Neural cell (in vitro differentiated cells): ENCODE results near the gene ICE2. TPM values are rescaled to one million over a fixed set of nuclear protein-coding genes. Genes with fewer than 3 reads are reported as not detected.
"Not testable (repeated sequence)": the region's sequence is repeated elsewhere in the genome, so short reads cannot be mapped to it uniquely, and the experiment has no call there.

Experiments
- H2AFZ ChIP-seq: fragments of 200-600, 300-800 bp; sonication (generic), shearing (Covaris generic); 2 replicates; pipeline ENCODE4 v1.6.0; 2014; ENCODE audit warnings: low read depth, mild to moderate bottlenecking, antibody characterized with exemption, low read length, moderate library complexity
- H3F3A ChIP-seq: fragments of 200-600 bp; shearing (Covaris generic); 2 replicates; pipeline ENCODE4 v1.6.1; 2016; ENCODE audit warnings: mild to moderate bottlenecking, moderate library complexity, mixed read lengths, antibody characterized with exemption, low read length; ENCODE audit not compliant: insufficient read depth, poor library complexity, severe bottlenecking
- H3K27ac ChIP-seq: fragments of 200-600, 300-800 bp; sonication (generic), shearing (Covaris generic); 2 replicates; pipeline ENCODE4 v1.5.1; 2014; ENCODE audit warnings: mild to moderate bottlenecking, low read length, moderate library complexity
- H3K27me3 ChIP-seq: fragments of 300-800, 200-600 bp; sonication (generic), shearing (Covaris generic); 2 replicates; pipeline ENCODE4 v1.6.0; 2014; ENCODE audit warnings: mild to moderate bottlenecking, low read depth, low read length, moderate library complexity; ENCODE audit not compliant: insufficient read depth
- H3K36me3 ChIP-seq: fragments of 300-800, 200-600 bp; sonication (generic), shearing (Covaris generic); 2 replicates; pipeline ENCODE4 v1.5.1; 2014; ENCODE audit warnings: mild to moderate bottlenecking, antibody characterized with exemption, low read length, moderate library complexity; ENCODE audit not compliant: insufficient read depth
- H3K4me2 ChIP-seq: fragments of 300-800, 200-600 bp; sonication (generic), shearing (Covaris generic); 2 replicates; pipeline ENCODE4 v1.6.0; 2014; ENCODE audit warnings: mild to moderate bottlenecking, low read length
- H3K4me3 ChIP-seq: fragments of 300-800, 200-600 bp; sonication (generic), shearing (Covaris generic); 2 replicates; pipeline ENCODE4 v1.5.1; 2014; ENCODE audit warnings: mild to moderate bottlenecking, low read length, moderate library complexity
- H3K79me2 ChIP-seq: fragments of 200-600 bp; shearing (Covaris generic); replicated peaks from 2 replicates; pipeline ENCODE4 v1.6.0; 2014; ENCODE audit warnings: mild to moderate bottlenecking, low read length, moderate library complexity; ENCODE audit not compliant: insufficient read depth
- H3K9ac ChIP-seq: fragments of 300-800, 200-600 bp; sonication (generic), shearing (Covaris generic); 2 replicates; pipeline ENCODE4 v1.6.1; 2016; ENCODE audit warnings: mild to moderate bottlenecking, low read length, mixed read lengths
- H3K9me2 ChIP-seq: fragments of 200-600 bp; shearing (Covaris generic); 2 replicates; pipeline ENCODE4 v1.6.1; 2016; ENCODE audit warnings: mild to moderate bottlenecking, low read length, mixed read lengths; ENCODE audit not compliant: insufficient read depth
- H3K9me3 ChIP-seq: fragments of 200-600, 300-800 bp; sonication (generic), shearing (Covaris generic); 2 replicates; pipeline ENCODE4 v1.6.1; 2016; ENCODE audit warnings: mild to moderate bottlenecking, mixed run types, low read length, moderate library complexity, mixed read lengths
- H4K20me1 ChIP-seq: fragments of 200-600 bp; shearing (Covaris generic); 2 replicates; pipeline ENCODE4 v1.6.1; 2016; ENCODE audit warnings: mild to moderate bottlenecking, mixed run types; ENCODE audit not compliant: insufficient read depth
- EP300 ChIP-seq: fragments of 450-650 bp; conservative IDR thresholded peaks from 2 replicates; pipeline ENCODE4 v1.6.1; 2014; ENCODE audit warnings: antibody characterized with exemption, mild to moderate bottlenecking, moderate library complexity; ENCODE audit not compliant: poor library complexity, severe bottlenecking
- EZH2 ChIP-seq: fragments of 200-600, 300-800 bp; shearing (Covaris generic), sonication (generic); IDR thresholded peaks from 2 replicates; pipeline ENCODE4 v1.6.1; 2014; ENCODE audit warnings: antibody characterized with exemption, low read length, borderline replicate concordance, mild to moderate bottlenecking; ENCODE audit not compliant: insufficient read depth, poor library complexity, severe bottlenecking
- MXI1 ChIP-seq: fragments of 450-650 bp; conservative IDR thresholded peaks from 2 replicates; pipeline ENCODE4 v1.6.1; 2014; ENCODE audit warnings: antibody characterized with exemption, mild to moderate bottlenecking; ENCODE audit not compliant: poor library complexity, severe bottlenecking
- POLR2AphosphoS5 ChIP-seq: IDR thresholded peaks from 2 replicates; pipeline ENCODE4 v1.6.1; 2012
- RAD21 ChIP-seq: fragments of 450-650 bp; conservative IDR thresholded peaks from 2 replicates; pipeline ENCODE4 v1.6.1; 2014; ENCODE audit warnings: antibody characterized with exemption, mild to moderate bottlenecking, moderate library complexity
- SMC3 ChIP-seq: fragments of 450-650 bp; conservative IDR thresholded peaks from 2 replicates; pipeline ENCODE4 v1.6.1; 2014; ENCODE audit warnings: antibody characterized with exemption, mild to moderate bottlenecking, moderate library complexity; ENCODE audit not compliant: poor library complexity
- TAF1 ChIP-seq: IDR thresholded peaks from 2 replicates; pipeline ENCODE4 v1.6.1; 2012; ENCODE audit warnings: low read depth
- polyA plus RNA-seq: library from polyadenylated mRNA; depleted of rRNA; stranded (reverse); fragments of >200 nt; gene quantifications from 2 replicates; pipeline ENCODE4 v1.2.3, GENCODE V29; 2014
- TF ChIP-seq, protein P1 (sequence below): IDR thresholded peaks from 2 replicates; pipeline ENCODE4 v1.6.1; 2012; ENCODE audit warnings: borderline replicate concordance
- TF ChIP-seq, protein P2 (sequence below): fragments of 450-650 bp; IDR thresholded peaks from 2 replicates; pipeline ENCODE4 v1.5.1; 2014; ENCODE audit warnings: antibody characterized with exemption, mild to moderate bottlenecking, moderate library complexity; ENCODE audit not compliant: poor library complexity, severe bottlenecking

Gene ICE2
- polyA plus RNA-seq, 1 donor from 2014 or later = 34.0 TPM

DNA sequence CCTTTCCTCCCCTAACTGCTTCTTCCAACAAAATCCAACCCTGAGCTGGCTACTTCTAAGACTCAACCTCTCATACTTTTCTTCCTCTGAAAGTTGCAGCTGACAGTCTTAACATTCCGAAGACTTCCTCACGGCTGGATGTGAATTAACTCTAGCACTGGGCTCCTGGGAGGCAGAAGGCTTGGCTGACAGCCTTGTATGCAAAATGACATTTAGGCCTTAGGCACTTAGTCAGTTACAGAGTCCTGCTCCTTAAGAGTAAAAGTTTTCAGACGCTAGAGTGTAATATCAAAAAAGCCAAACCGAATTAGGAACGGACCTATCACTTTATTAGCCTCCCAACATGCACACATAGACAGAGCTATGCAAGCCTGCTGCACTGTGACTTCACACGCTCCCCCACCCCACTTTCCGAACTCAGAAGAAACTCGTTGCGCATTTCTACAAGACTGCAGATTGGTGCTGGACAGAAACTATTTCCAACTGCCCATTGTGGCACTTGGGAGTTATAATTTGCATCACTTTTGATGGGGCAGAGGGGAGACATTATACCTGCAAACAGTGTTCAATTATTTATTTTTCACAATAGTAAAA is 65.6 kb downstream of the ICE2 start:
- Histone ChIP-seq H3K4me3 (no peak overlapping the region), H3K9ac (no peak overlapping the region), H3K9me3 (no peaks in the 10 kb centered on the region), H3K36me3 (no peaks in the 10 kb centered on the region), H3K79me2 (no peaks in the 10 kb centered on the region), H3K27me3 (no peaks in the 10 kb centered on the region), H3K27ac (no peak overlapping the region), H2AFZ (no peak overlapping the region), H4K20me1 (no peaks in the 10 kb centered on the region), H3K9me2 (no peaks in the 10 kb centered on the region), H3F3A (no peaks in the 10 kb centered on the region), H3K4me2 (no peak overlapping the region)
- no peak for TF ChIP-seq EP300
- no peak for TF ChIP-seq TAF1
- TF ChIP-seq MXI1 = no peak
- TF ChIP-seq POLR2AphosphoS5 = no peak
- TF ChIP-seq, protein P1, sequence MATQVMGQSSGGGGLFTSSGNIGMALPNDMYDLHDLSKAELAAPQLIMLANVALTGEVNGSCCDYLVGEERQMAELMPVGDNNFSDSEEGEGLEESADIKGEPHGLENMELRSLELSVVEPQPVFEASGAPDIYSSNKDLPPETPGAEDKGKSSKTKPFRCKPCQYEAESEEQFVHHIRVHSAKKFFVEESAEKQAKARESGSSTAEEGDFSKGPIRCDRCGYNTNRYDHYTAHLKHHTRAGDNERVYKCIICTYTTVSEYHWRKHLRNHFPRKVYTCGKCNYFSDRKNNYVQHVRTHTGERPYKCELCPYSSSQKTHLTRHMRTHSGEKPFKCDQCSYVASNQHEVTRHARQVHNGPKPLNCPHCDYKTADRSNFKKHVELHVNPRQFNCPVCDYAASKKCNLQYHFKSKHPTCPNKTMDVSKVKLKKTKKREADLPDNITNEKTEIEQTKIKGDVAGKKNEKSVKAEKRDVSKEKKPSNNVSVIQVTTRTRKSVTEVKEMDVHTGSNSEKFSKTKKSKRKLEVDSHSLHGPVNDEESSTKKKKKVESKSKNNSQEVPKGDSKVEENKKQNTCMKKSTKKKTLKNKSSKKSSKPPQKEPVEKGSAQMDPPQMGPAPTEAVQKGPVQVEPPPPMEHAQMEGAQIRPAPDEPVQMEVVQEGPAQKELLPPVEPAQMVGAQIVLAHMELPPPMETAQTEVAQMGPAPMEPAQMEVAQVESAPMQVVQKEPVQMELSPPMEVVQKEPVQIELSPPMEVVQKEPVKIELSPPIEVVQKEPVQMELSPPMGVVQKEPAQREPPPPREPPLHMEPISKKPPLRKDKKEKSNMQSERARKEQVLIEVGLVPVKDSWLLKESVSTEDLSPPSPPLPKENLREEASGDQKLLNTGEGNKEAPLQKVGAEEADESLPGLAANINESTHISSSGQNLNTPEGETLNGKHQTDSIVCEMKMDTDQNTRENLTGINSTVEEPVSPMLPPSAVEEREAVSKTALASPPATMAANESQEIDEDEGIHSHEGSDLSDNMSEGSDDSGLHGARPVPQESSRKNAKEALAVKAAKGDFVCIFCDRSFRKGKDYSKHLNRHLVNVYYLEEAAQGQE = no peak
- TF ChIP-seq SMC3 = no peak
- no peak for TF ChIP-seq EZH2
- TF ChIP-seq, protein P2, sequence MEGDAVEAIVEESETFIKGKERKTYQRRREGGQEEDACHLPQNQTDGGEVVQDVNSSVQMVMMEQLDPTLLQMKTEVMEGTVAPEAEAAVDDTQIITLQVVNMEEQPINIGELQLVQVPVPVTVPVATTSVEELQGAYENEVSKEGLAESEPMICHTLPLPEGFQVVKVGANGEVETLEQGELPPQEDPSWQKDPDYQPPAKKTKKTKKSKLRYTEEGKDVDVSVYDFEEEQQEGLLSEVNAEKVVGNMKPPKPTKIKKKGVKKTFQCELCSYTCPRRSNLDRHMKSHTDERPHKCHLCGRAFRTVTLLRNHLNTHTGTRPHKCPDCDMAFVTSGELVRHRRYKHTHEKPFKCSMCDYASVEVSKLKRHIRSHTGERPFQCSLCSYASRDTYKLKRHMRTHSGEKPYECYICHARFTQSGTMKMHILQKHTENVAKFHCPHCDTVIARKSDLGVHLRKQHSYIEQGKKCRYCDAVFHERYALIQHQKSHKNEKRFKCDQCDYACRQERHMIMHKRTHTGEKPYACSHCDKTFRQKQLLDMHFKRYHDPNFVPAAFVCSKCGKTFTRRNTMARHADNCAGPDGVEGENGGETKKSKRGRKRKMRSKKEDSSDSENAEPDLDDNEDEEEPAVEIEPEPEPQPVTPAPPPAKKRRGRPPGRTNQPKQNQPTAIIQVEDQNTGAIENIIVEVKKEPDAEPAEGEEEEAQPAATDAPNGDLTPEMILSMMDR = no peak
- TF ChIP-seq RAD21 = no peak

DNA sequence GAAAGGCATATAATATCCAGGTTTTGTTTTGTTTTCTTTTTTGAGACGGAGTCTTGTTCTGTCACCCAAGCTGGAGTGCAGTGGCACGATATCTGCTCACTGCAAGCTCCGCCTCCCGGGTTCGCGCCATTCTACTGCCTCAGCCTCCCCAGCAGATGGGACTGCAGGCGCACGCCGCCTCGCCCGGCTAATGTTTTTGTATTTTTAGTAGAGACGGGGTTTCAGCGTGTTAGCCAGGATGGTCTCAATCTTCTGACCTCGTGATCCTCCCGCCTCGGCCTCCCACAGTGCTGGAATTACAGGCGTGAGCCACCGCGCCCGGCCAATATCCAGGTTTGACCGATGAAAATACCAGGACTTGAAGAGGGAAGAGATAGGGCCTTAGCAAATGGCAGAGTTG is 66.1 kb downstream of the ICE2 start:
- H3K4me2 ChIP-seq, H2AFZ ChIP-seq, H3K27ac ChIP-seq, H3K9me2 ChIP-seq, H3K27me3 ChIP-seq, H3K36me3 ChIP-seq, H4K20me1 ChIP-seq, H3K79me2 ChIP-seq, H3F3A ChIP-seq, H3K9me3 ChIP-seq, H3K9ac ChIP-seq, H3K4me3 ChIP-seq: not testable (repeated sequence)
